GM23338 (cell line): ENCODE measurements around the gene ANO10. TPM values are rescaled to one million over a fixed set of nuclear protein-coding genes. Genes with fewer than 3 reads are reported as not detected.

Experiments used
- ATAC-seq: fragments of 200-7000 bp; cut with Tn5 transposase; 3 replicates; pipeline ENCODE4 v1.9.1; 2020
- DNase-seq: peaks from one replicate; pipeline ENCODE4 v3.0.0-alpha.2; 2015; ENCODE audit warnings: low spot score
- H2AFZ ChIP-seq: fragments of 200-600 bp; sonication (generic); 2 replicates; pipeline ENCODE4 v1.8.0; 2016; ENCODE audit warnings: antibody characterized with exemption, mild to moderate bottlenecking, moderate library complexity
- H3F3A ChIP-seq: fragments of 200-600 bp; sonication (generic); replicated peaks from 2 replicates; pipeline ENCODE4 v1.8.0; 2017; ENCODE audit warnings: antibody characterized with exemption, mixed run types, low read depth
- H3K27ac ChIP-seq: fragments of 200-600 bp; sonication (generic); 2 replicates; pipeline ENCODE4 v1.6.1; 2016; ENCODE audit warnings: low read depth
- H3K27me3 ChIP-seq: fragments of 200-600 bp; sonication (generic); 2 replicates; pipeline ENCODE4 v1.8.0; 2016; ENCODE audit warnings: mild to moderate bottlenecking, mixed run types, moderate library complexity; ENCODE audit not compliant: insufficient read depth
- H3K36me3 ChIP-seq: fragments of 200-600 bp; sonication (generic); 2 replicates; pipeline ENCODE4 v1.8.0; 2016; ENCODE audit warnings: mild to moderate bottlenecking; ENCODE audit not compliant: insufficient read depth
- H3K4me1 ChIP-seq: fragments of 200-600 bp; sonication (generic); 2 replicates; pipeline ENCODE4 v1.8.0; 2016; ENCODE audit warnings: mild to moderate bottlenecking, moderate library complexity; ENCODE audit not compliant: insufficient read depth
- H3K4me2 ChIP-seq: fragments of 200-600 bp; sonication (generic); 2 replicates; pipeline ENCODE4 v1.7.1; 2017; ENCODE audit warnings: mixed run types
- H3K4me3 ChIP-seq: fragments of 200-600 bp; sonication (generic); 2 replicates; pipeline ENCODE4 v1.6.1; 2016; ENCODE audit warnings: mixed run types
- H3K79me2 ChIP-seq: fragments of 200-600 bp; sonication (generic); replicated peaks from 2 replicates; pipeline ENCODE4 v1.8.0; 2017; ENCODE audit warnings: mild to moderate bottlenecking; ENCODE audit not compliant: insufficient read depth
- H3K9me2 ChIP-seq: fragments of 200-600 bp; sonication (generic); 2 replicates; pipeline ENCODE4 v1.8.0; 2017; ENCODE audit not compliant: insufficient read depth
- H4K20me1 ChIP-seq: fragments of 200-600 bp; sonication (generic); replicated peaks from 2 replicates; pipeline ENCODE4 v1.8.0; 2017; ENCODE audit warnings: mild to moderate bottlenecking; ENCODE audit not compliant: insufficient read depth
- H3K27ac Mint-ChIP-seq: 2 replicates; pipeline ENCODE4 v1.8.0; 2020; ENCODE audit warnings: inconsistent platforms, mild to moderate bottlenecking, moderate library complexity, mixed read lengths
- H3K27me3 Mint-ChIP-seq: 3 replicates; pipeline ENCODE4 v1.8.0; 2022; ENCODE audit warnings: low read depth, mild to moderate bottlenecking, moderate library complexity, mixed read lengths, inconsistent platforms; ENCODE audit not compliant: insufficient read depth, poor library complexity
- H3K36me3 Mint-ChIP-seq: 3 replicates; pipeline ENCODE4 v1.8.0; 2021; ENCODE audit warnings: low read depth, mild to moderate bottlenecking, inconsistent platforms, moderate library complexity, mixed read lengths
- H3K4me1 Mint-ChIP-seq: 3 replicates; pipeline ENCODE4 v1.8.0; 2020; ENCODE audit warnings: mild to moderate bottlenecking, inconsistent platforms, mixed read lengths
- H3K4me3 Mint-ChIP-seq: 3 replicates; pipeline ENCODE4 v1.8.0; 2021; ENCODE audit warnings: moderate library complexity, mild to moderate bottlenecking, inconsistent platforms, mixed read lengths
- H3K9me3 Mint-ChIP-seq: 3 replicates; pipeline ENCODE4 v1.8.0; 2020; ENCODE audit warnings: moderate library complexity, mild to moderate bottlenecking, inconsistent platforms, mixed read lengths
- CREB1 ChIP-seq: fragments of 250-450 bp; sonication (Bioruptor Pico); IDR thresholded peaks from 2 replicates; pipeline ENCODE4 v1.5.0; 2020; ENCODE audit warnings: low read depth, mild to moderate bottlenecking, moderate library complexity
- EZH2 ChIP-seq: fragments of 200-600 bp; sonication (generic); IDR thresholded peaks from one replicate; pipeline ENCODE4 v1.8.0; 2017; ENCODE audit warnings: antibody characterized with exemption, mild to moderate bottlenecking, low read depth; ENCODE audit not compliant: unreplicated experiment
- NANOG ChIP-seq: IDR thresholded peaks from 2 replicates; pipeline ENCODE4 v1.6.1; 2016; ENCODE audit warnings: antibody characterized with exemption, borderline replicate concordance
- POLR2AphosphoS5 ChIP-seq: IDR thresholded peaks from 2 replicates; pipeline ENCODE4 v1.6.1; 2016; ENCODE audit warnings: antibody characterized with exemption, low read depth
- STAT1 ChIP-seq: IDR thresholded peaks from one replicate; pipeline ENCODE4 v1.6.1; 2016; ENCODE audit warnings: antibody characterized with exemption; ENCODE audit not compliant: unreplicated experiment
- ZNF331 ChIP-seq: fragments of 250-450 bp; sonication (Bioruptor Pico); IDR thresholded peaks from 2 replicates; pipeline ENCODE4 v1.5.0; 2020; ENCODE audit warnings: low read depth, mild to moderate bottlenecking, moderate library complexity
- polyA plus RNA-seq: library from polyadenylated mRNA; unstranded; fragments of >200 nt; fragmentation: Nextera tagmentation; extraction: Ambion mirVana; gene quantifications from 2 replicates; pipeline ENCODE4 v1.2.1, GENCODE V29; 2016
- total RNA-seq: library from RNA; depleted of rRNA; stranded (reverse); fragments of >200 nt; shearing (Covaris generic); gene quantifications from 2 replicates; pipeline ENCODE4 v1.2.3, GENCODE V29; 2014
- TF ChIP-seq, protein P1 (sequence below): IDR thresholded peaks from 2 replicates; pipeline ENCODE4 v1.6.1; 2016; ENCODE audit warnings: antibody characterized with exemption
- TF ChIP-seq, protein P2 (sequence below): IDR thresholded peaks from one replicate; pipeline ENCODE4 v1.6.1; 2018; ENCODE audit warnings: antibody characterized with exemption; ENCODE audit not compliant: unreplicated experiment
- TF ChIP-seq, protein P3 (sequence below): fragments of 250-450 bp; sonication (Bioruptor Pico); IDR thresholded peaks from 2 replicates; pipeline ENCODE4 v1.5.0; 2020; ENCODE audit warnings: mild to moderate bottlenecking, moderate library complexity

ANO10 gene
- total and polyA plus RNA-seq, 2 experiments from 2014 or later: 29.2 to 48.1 TPM

DNA sequence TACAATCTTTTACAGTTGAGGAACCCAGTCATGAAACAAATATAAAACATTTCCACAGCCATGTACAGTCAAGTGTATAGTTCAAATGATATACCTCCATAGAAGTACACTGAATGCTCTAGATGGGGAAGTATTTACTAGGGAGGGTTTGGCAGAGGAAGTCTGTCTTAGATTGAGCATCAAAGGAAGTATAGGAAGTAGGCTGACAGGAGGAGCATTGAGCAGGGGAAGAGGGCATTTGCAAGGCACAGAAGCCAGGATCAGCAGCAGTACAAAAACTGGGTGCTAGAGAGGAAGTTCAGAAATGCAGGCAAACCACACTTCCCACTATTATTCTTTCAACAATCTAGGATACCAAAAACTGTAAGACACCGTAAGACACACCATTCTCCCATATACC, 122.6 kb downstream of the ANO10 start (continued):
- TF ChIP-seq, protein P1, sequence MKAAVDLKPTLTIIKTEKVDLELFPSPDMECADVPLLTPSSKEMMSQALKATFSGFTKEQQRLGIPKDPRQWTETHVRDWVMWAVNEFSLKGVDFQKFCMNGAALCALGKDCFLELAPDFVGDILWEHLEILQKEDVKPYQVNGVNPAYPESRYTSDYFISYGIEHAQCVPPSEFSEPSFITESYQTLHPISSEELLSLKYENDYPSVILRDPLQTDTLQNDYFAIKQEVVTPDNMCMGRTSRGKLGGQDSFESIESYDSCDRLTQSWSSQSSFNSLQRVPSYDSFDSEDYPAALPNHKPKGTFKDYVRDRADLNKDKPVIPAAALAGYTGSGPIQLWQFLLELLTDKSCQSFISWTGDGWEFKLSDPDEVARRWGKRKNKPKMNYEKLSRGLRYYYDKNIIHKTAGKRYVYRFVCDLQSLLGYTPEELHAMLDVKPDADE: no peak
- TF ChIP-seq, protein P2, sequence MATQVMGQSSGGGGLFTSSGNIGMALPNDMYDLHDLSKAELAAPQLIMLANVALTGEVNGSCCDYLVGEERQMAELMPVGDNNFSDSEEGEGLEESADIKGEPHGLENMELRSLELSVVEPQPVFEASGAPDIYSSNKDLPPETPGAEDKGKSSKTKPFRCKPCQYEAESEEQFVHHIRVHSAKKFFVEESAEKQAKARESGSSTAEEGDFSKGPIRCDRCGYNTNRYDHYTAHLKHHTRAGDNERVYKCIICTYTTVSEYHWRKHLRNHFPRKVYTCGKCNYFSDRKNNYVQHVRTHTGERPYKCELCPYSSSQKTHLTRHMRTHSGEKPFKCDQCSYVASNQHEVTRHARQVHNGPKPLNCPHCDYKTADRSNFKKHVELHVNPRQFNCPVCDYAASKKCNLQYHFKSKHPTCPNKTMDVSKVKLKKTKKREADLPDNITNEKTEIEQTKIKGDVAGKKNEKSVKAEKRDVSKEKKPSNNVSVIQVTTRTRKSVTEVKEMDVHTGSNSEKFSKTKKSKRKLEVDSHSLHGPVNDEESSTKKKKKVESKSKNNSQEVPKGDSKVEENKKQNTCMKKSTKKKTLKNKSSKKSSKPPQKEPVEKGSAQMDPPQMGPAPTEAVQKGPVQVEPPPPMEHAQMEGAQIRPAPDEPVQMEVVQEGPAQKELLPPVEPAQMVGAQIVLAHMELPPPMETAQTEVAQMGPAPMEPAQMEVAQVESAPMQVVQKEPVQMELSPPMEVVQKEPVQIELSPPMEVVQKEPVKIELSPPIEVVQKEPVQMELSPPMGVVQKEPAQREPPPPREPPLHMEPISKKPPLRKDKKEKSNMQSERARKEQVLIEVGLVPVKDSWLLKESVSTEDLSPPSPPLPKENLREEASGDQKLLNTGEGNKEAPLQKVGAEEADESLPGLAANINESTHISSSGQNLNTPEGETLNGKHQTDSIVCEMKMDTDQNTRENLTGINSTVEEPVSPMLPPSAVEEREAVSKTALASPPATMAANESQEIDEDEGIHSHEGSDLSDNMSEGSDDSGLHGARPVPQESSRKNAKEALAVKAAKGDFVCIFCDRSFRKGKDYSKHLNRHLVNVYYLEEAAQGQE: no peak

DNA sequence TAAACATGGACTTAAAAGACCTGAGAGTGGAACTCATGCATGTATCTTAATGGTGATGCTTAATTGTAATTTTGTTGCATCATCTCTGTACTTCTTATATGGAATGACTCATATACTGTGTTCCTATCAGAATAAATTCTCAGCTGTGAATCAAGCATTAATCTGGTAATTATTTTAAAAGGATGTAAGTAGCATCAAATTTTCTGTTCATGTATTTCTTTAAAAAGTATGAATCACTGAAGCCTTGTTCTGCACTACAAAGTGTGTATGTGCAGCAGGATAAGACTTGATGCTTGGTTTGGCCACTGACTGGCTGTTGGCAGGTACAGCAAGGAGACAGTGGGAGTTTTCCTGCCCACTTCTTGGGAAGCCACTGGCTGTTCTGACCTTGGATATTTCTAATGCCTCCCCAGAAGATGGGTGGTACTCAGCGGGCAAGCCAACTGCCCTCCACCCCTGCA, 123.9 kb downstream of the ANO10 start:
- Mint-ChIP-seq H3K9me3 (no peaks in the 10 kb centered on the region), H3K4me3 (no peak overlapping the region), H3K27me3 (peaks cover 10% of the 10 kb centered on the region), H3K36me3 (peaks cover 4% of the 10 kb centered on the region; the same call in 2 of the 3 replicates), H3K4me1 (peaks cover 28% of the 10 kb centered on the region), H3K27ac (no peak overlapping the region)
- Histone ChIP-seq H3F3A (no peaks in the 10 kb centered on the region), H3K4me3 (no peak overlapping the region), H3K27me3 (no peaks in the 10 kb centered on the region), H3K4me2 (no peak overlapping the region), H4K20me1 (no peaks in the 10 kb centered on the region; the same call in 1 of the 2 replicates), H2AFZ (no peak overlapping the region), H3K79me2 (no peaks in the 10 kb centered on the region), H3K4me1 (peaks cover 13% of the 10 kb centered on the region), H3K27ac (no peak overlapping the region), H3K36me3 (no peaks in the 10 kb centered on the region), H3K9me2 (no peaks in the 10 kb centered on the region)
- ATAC-seq (no peak), DNase-seq (no peak)
- no peak for TF ChIP-seq EZH2
- TF ChIP-seq CREB1 (CRISPR knock-in tag): no peak
- no peak for TF ChIP-seq POLR2AphosphoS5
- TF ChIP-seq, protein P3, sequence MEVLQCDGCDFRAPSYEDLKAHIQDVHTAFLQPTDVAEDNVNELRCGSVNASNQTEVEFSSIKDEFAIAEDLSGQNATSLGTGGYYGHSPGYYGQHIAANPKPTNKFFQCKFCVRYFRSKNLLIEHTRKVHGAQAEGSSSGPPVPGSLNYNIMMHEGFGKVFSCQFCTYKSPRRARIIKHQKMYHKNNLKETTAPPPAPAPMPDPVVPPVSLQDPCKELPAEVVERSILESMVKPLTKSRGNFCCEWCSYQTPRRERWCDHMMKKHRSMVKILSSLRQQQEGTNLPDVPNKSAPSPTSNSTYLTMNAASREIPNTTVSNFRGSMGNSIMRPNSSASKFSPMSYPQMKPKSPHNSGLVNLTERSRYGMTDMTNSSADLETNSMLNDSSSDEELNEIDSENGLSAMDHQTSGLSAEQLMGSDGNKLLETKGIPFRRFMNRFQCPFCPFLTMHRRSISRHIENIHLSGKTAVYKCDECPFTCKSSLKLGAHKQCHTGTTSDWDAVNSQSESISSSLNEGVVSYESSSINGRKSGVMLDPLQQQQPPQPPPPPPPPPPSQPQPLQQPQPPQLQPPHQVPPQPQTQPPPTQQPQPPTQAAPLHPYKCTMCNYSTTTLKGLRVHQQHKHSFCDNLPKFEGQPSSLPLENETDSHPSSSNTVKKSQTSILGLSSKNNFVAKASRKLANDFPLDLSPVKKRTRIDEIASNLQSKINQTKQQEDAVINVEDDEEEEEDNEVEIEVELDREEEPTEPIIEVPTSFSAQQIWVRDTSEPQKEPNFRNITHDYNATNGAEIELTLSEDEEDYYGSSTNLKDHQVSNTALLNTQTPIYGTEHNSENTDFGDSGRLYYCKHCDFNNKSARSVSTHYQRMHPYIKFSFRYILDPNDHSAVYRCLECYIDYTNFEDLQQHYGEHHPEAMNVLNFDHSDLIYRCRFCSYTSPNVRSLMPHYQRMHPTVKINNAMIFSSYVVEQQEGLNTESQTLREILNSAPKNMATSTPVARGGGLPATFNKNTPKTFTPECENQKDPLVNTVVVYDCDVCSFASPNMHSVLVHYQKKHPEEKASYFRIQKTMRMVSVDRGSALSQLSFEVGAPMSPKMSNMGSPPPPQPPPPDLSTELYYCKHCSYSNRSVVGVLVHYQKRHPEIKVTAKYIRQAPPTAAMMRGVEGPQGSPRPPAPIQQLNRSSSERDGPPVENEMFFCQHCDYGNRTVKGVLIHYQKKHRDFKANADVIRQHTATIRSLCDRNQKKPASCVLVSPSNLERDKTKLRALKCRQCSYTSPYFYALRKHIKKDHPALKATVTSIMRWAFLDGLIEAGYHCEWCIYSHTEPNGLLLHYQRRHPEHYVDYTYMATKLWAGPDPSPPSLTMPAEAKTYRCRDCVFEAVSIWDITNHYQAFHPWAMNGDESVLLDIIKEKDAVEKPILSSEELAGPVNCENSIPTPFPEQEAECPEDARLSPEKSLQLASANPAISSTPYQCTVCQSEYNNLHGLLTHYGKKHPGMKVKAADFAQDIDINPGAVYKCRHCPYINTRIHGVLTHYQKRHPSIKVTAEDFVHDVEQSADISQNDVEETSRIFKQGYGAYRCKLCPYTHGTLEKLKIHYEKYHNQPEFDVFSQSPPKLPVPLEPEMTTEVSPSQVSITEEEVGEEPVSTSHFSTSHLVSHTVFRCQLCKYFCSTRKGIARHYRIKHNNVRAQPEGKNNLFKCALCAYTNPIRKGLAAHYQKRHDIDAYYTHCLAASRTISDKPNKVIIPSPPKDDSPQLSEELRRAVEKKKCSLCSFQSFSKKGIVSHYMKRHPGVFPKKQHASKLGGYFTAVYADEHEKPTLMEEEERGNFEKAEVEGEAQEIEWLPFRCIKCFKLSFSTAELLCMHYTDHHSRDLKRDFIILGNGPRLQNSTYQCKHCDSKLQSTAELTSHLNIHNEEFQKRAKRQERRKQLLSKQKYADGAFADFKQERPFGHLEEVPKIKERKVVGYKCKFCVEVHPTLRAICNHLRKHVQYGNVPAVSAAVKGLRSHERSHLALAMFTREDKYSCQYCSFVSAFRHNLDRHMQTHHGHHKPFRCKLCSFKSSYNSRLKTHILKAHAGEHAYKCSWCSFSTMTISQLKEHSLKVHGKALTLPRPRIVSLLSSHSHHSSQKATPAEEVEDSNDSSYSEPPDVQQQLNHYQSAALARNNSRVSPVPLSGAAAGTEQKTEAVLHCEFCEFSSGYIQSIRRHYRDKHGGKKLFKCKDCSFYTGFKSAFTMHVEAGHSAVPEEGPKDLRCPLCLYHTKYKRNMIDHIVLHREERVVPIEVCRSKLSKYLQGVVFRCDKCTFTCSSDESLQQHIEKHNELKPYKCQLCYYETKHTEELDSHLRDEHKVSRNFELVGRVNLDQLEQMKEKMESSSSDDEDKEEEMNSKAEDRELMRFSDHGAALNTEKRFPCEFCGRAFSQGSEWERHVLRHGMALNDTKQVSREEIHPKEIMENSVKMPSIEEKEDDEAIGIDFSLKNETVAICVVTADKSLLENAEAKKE (CRISPR knock-in tag): no peak
- TF ChIP-seq, protein P2: no peak
- no peak for TF ChIP-seq ZNF331
- no peak for TF ChIP-seq NANOG
- TF ChIP-seq, protein P1: no peak
- TF ChIP-seq STAT1: no peak
